H1 (cell line): ENCODE data around the gene MAGI2. TPM values are rescaled to one million over a fixed set of nuclear protein-coding genes. Genes with fewer than 3 reads are reported as not detected.

Source experiments
- CTCF ChIA-PET: fragments of 300-600 bp; sonication (Branson Sonifier 250); formaldehyde crosslinking; loops from one replicate; lab custom pipeline; 2021; ENCODE audit not compliant: partially characterized antibody; lab: Charles Lee
- POLR2A ChIA-PET: fragments of 300-600 bp; sonication (Branson Sonifier 250); formaldehyde crosslinking; loops from one replicate; lab custom pipeline; 2021; ENCODE audit warnings: inconsistent platforms; ENCODE audit not compliant: partially characterized antibody; lab: Charles Lee
- DNase-seq, 2 experiments: peaks; one replicate each; pipeline versions ENCODE4 v3.0.0 to v3.0.0-alpha.2; 2010 to 2022; ENCODE audit warnings: low spot score in 2 of 2, low read depth in 1 of 2, mixed read lengths in 1 of 2
- FAIRE-seq: peaks from 2 replicates; lab custom pipeline; 2011; peaks lifted over from hg19 to GRCh38; lab: Jason Lieb, UNC
- H2AFZ ChIP-seq: 2 replicates; pipeline ENCODE4 v1.8.1; 2012; ENCODE audit warnings: low read length, inconsistent platforms
- H2AK5ac ChIP-seq: 2 replicates; pipeline ENCODE4 v1.6.1; 2013; ENCODE audit warnings: low read depth, low read length
- H2BK120ac ChIP-seq: replicated peaks from 2 replicates; pipeline ENCODE3; 2013; ENCODE audit warnings: low read depth, low read length, inconsistent platforms
- H2BK12ac ChIP-seq: 2 replicates; pipeline ENCODE4 v1.6.1; 2013; ENCODE audit warnings: low read depth, low read length
- H2BK15ac ChIP-seq: 2 replicates; pipeline ENCODE4 v1.6.1; 2013; ENCODE audit warnings: low read length
- H2BK20ac ChIP-seq: 2 replicates; pipeline ENCODE4 v1.6.1; 2013; ENCODE audit warnings: low read length
- H2BK5ac ChIP-seq: 2 replicates; pipeline ENCODE4 v1.6.1; 2013; ENCODE audit warnings: low read depth, low read length
- H3K14ac ChIP-seq: 2 replicates; pipeline ENCODE4 v1.6.1; 2013; ENCODE audit warnings: inconsistent platforms; ENCODE audit not compliant: insufficient read length
- H3K18ac ChIP-seq: 2 replicates; pipeline ENCODE4 v1.6.1; 2013; ENCODE audit warnings: low read length; ENCODE audit errors: extremely low read depth
- H3K23ac ChIP-seq: 2 replicates; pipeline ENCODE4 v1.6.1; 2013; ENCODE audit warnings: inconsistent platforms; ENCODE audit not compliant: insufficient read length
- H3K23me2 ChIP-seq: 2 replicates; pipeline ENCODE4 v1.6.1; 2013; ENCODE audit warnings: low read depth, low read length
- H3K27ac ChIP-seq: 2 replicates; pipeline ENCODE4 v1.6.1; 2011; ENCODE audit warnings: low read depth, low read length, inconsistent platforms
- H3K27me3 ChIP-seq, 4 experiments: replicated peaks in 1 of 4; 1 replicate in 1 of 4; 2 replicates in 3 of 4; pipeline versions ENCODE4 v1.6.1 to v1.8.1; 2011 to 2013; ENCODE audit warnings: low read length in 3 of 4, mild to moderate bottlenecking in 3 of 4, inconsistent platforms in 2 of 4, mixed read lengths in 2 of 4, moderate library complexity in 1 of 4; ENCODE audit not compliant: control insufficient read depth in 3 of 4, insufficient read depth in 3 of 4; ENCODE audit errors: extremely low read depth in 1 of 4
- H3K36me3 ChIP-seq, 4 experiments: 2 replicates each; pipeline versions ENCODE4 v1.6.1 to v1.8.1; 2011 to 2013; ENCODE audit warnings: mild to moderate bottlenecking in 4 of 4, low read length in 3 of 4, moderate library complexity in 2 of 4, control low read depth in 1 of 4, inconsistent platforms in 1 of 4; ENCODE audit not compliant: insufficient read depth in 4 of 4, control insufficient read depth in 2 of 4
- H3K4ac ChIP-seq: replicated peaks from 2 replicates; pipeline ENCODE3; 2013; ENCODE audit warnings: low read length, low read depth, mixed read lengths, inconsistent platforms; ENCODE audit not compliant: insufficient read length
- H3K4me1 ChIP-seq, 4 experiments: replicated peaks in 1 of 4; 1 replicate in 1 of 4; 2 replicates in 3 of 4; pipeline versions ENCODE4 v1.6.1 to v1.8.1; 2011 to 2013; ENCODE audit warnings: low read length in 3 of 4, inconsistent platforms in 2 of 4, mixed read lengths in 1 of 4; ENCODE audit not compliant: insufficient read depth in 4 of 4, control insufficient read depth in 3 of 4
- H3K4me2 ChIP-seq, 2 experiments: 2 replicates each; pipeline versions ENCODE4 v1.6.1 to v1.8.1; 2011 to 2013; ENCODE audit warnings: low read depth in 2 of 2, low read length in 2 of 2, control low read depth in 1 of 2, inconsistent platforms in 1 of 2, mild to moderate bottlenecking in 1 of 2; ENCODE audit not compliant: insufficient read depth in 1 of 2
- H3K4me3 ChIP-seq, 4 experiments: fragments of 200-600, 300-600 bp in 1 of 4; sonication (generic), shearing (Covaris generic), sonication (Bioruptor Twin) in 1 of 4; 2 replicates each; pipeline versions ENCODE4 v1.5.1 to v1.8.1; 2011 to 2016; ENCODE audit warnings: low read length in 4 of 4, low read depth in 3 of 4, control low read depth in 2 of 4, inconsistent platforms in 2 of 4, mild to moderate bottlenecking in 2 of 4, mixed read lengths in 1 of 4, moderate library complexity in 1 of 4; ENCODE audit not compliant: insufficient read depth in 2 of 4; ENCODE audit errors: extremely low read depth in 1 of 4
- H3K56ac ChIP-seq: replicated peaks from 2 replicates; pipeline ENCODE3; 2013; ENCODE audit warnings: low read depth, mild to moderate bottlenecking, mixed read lengths, low read length, inconsistent platforms; ENCODE audit not compliant: insufficient read length
- H3K79me1 ChIP-seq: 2 replicates; pipeline ENCODE4 v1.6.1; 2013; ENCODE audit warnings: low read depth, low read length, control low read depth
- H3K79me2 ChIP-seq, 2 experiments: 2 replicates each; pipeline versions ENCODE4 v1.6.1 to v1.8.1; 2012 to 2013; ENCODE audit warnings: low read length in 2 of 2, mild to moderate bottlenecking in 2 of 2, inconsistent platforms in 1 of 2; ENCODE audit not compliant: insufficient read depth in 2 of 2, control insufficient read depth in 1 of 2
- H3K9ac ChIP-seq, 4 experiments: replicated peaks in 1 of 4; 1 replicate in 1 of 4; 2 replicates in 3 of 4; pipeline versions ENCODE4 v1.6.1 to v1.8.1; 2011 to 2013; ENCODE audit warnings: low read depth in 3 of 4, low read length in 3 of 4, control low read depth in 2 of 4, mild to moderate bottlenecking in 2 of 4, moderate library complexity in 2 of 4, inconsistent platforms in 1 of 4; ENCODE audit errors: extremely low read depth in 1 of 4
- H3K9me3 ChIP-seq, 2 experiments: 2 replicates each; pipeline versions ENCODE4 v1.6.1 to v1.8.1; 2012 to 2013; ENCODE audit warnings: mild to moderate bottlenecking in 2 of 2, moderate library complexity in 2 of 2, control low read depth in 1 of 2, inconsistent platforms in 1 of 2, low read depth in 1 of 2, low read length in 1 of 2, mixed read lengths in 1 of 2; ENCODE audit not compliant: insufficient read depth in 2 of 2
- H4K20me1 ChIP-seq, 2 experiments: replicated peaks in 1 of 2; 2 replicates each; pipeline versions ENCODE3 to v1.8.1; 2011 to 2013; ENCODE audit warnings: inconsistent platforms in 2 of 2, low read length in 2 of 2, mild to moderate bottlenecking in 1 of 2; ENCODE audit not compliant: insufficient read depth in 2 of 2, control insufficient read depth in 1 of 2
- H4K5ac ChIP-seq: 2 replicates; pipeline ENCODE4 v1.6.1; 2013; ENCODE audit warnings: low read length, low read depth, mixed read lengths, inconsistent platforms; ENCODE audit not compliant: insufficient read length
- H4K8ac ChIP-seq: 2 replicates; pipeline ENCODE4 v1.8.0; 2013; ENCODE audit warnings: mild to moderate bottlenecking, moderate library complexity, low read length, inconsistent platforms; ENCODE audit not compliant: insufficient read depth; ENCODE audit errors: extremely low read depth
- H4K91ac ChIP-seq: replicated peaks from 2 replicates; pipeline ENCODE3; 2013; ENCODE audit warnings: low read length, mixed read lengths, inconsistent platforms; ENCODE audit not compliant: insufficient read length
- BCL11A ChIP-seq, 2 experiments: IDR thresholded peaks; one replicate each; pipeline ENCODE4 v1.6.1; 2011; ENCODE audit warnings: low read depth in 2 of 2, low read length in 2 of 2, mild to moderate bottlenecking in 2 of 2
- GABPA ChIP-seq: IDR thresholded peaks from 2 replicates; pipeline ENCODE4 v1.6.1; 2011; ENCODE audit warnings: mild to moderate bottlenecking, low read length, moderate library complexity, borderline replicate concordance; ENCODE audit not compliant: insufficient read depth
- POLR2AphosphoS5 ChIP-seq: IDR thresholded peaks from 2 replicates; pipeline ENCODE4 v1.6.1; 2011; ENCODE audit warnings: low read depth, low read length
- SP4 ChIP-seq: IDR thresholded peaks from 2 replicates; pipeline ENCODE4 v1.6.1; 2012; ENCODE audit warnings: low read length, inconsistent platforms
- WGBS, 2 experiments: shearing (Covaris generic) in 1 of 2; methylation state at CpG; one replicate each; pipeline versions ENCODE4 v1.1.6 to v1.1.7; 2013 to 2015; ENCODE audit warnings: low lambda C conversion rate in 2 of 2, mixed read lengths in 2 of 2, inconsistent platforms in 1 of 2, low coverage in 1 of 2, missing lambda C conversion rate in 1 of 2; ENCODE audit not compliant: insufficient replicate concordance in 2 of 2, insufficient coverage in 1 of 2, insufficient read length in 1 of 2; ENCODE audit errors: extremely low coverage in 1 of 2, missing lambda C conversion rate in 1 of 2; 5-methylcytosine and 5-hydroxymethylcytosine counted together
- polyA plus RNA-seq, 7 experiments: library from polyadenylated mRNA; depleted of rRNA in 3 of 7; stranded (reverse) in 5 of 7; unstranded in 2 of 7; fragments of >200 nt in 5 of 7; fragments of 200-250 nt in 2 of 7; gene quantifications; 1 replicate in 5 of 7; 2 replicates in 1 of 7; 4 replicates in 1 of 7; pipeline versions ENCODE4 v1.2.1 to v1.2.3, GENCODE V29; 2011 to 2013; ENCODE audit warnings: missing spikeins in 2 of 7, mixed read lengths in 2 of 7
- total RNA-seq: library from RNA; stranded (reverse); fragmentation: NEBNext Ultra II Directional; extraction: Animal tissue kit (Norgen Biotek cat#: 25700); gene quantifications from 2 replicates; pipeline ENCODE4 v1.2.1, GENCODE V29; 2021

Gene MAGI2
- total and polyA plus RNA-seq, 2 of the 8 experiments (the other 6 are each of a cell fraction or from before 2014, with no cell fraction given), result 6.0 to 27.3 TPM

DNA sequence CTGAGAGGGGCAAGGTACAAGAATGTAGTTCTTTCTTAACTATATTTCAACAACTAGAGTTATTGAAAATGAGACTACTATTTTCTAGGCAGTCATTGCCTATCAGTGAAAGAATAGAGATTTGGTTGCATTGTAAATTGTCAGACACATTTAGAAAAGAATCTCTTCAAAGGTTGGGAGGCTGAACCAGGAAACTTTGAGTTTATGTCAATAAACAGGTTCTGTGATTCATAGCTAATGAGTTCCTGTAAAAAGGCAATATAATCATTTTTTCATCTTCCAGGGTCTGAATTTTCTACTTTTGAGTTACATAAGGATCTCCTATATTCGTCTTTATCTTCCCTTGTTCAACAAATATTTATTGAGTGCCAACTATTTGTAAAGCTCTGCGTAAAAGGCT lies 47.1 kb downstream of the MAGI2 start:
- no peaks in the 10 kb centered on the region for H3K4me1 ChIP-seq
- no peak for DNase-seq
- no peak overlapping the region for H2BK20ac ChIP-seq
- H3K36me3 ChIP-seq, result no peaks in the 10 kb centered on the region
- H3K23ac ChIP-seq, result no peak overlapping the region
- no peak overlapping the region for H2BK5ac ChIP-seq
- H4K5ac ChIP-seq, result no peak overlapping the region
- no peak overlapping the region for H4K91ac ChIP-seq
- FAIRE-seq, result no peak
- no peak overlapping the region for H3K56ac ChIP-seq
- H3K14ac ChIP-seq, result no peak overlapping the region
- ChIA-PET POLR2A (no interaction called here), CTCF (interaction anchor here (0.6 kb wide), 1 partner anchor 938 kb away, joined by 3 read pairs; no protein-coding TSS in a partner anchor)
- H3K27ac ChIP-seq, result no peak overlapping the region
- H3K27me3 ChIP-seq, result no peaks in the 10 kb centered on the region
- H4K8ac ChIP-seq, result no peak overlapping the region
- H2BK12ac ChIP-seq, result no peak overlapping the region
- 90% methylated on average over 2 of the region's 2 CpGs; no CpG with 5 or more reads in 1 of the 2 experiments for WGBS, 2 experiments
- H3K9me3 ChIP-seq, result no peaks in the 10 kb centered on the region
- no peak overlapping the region for H2BK15ac ChIP-seq
- H2AFZ ChIP-seq, result no peak overlapping the region
- no peaks in the 10 kb centered on the region for H3K79me1 ChIP-seq
- H4K20me1 ChIP-seq, result no peaks in the 10 kb centered on the region
- H3K4me3 ChIP-seq, result no peak overlapping the region
- H3K18ac ChIP-seq, result no peak overlapping the region
- no peak overlapping the region for H3K4me2 ChIP-seq
- no peaks in the 10 kb centered on the region for H3K23me2 ChIP-seq
- H3K9ac ChIP-seq, result no peak overlapping the region
- no peak overlapping the region for H2BK120ac ChIP-seq
- no peaks in the 10 kb centered on the region for H3K79me2 ChIP-seq
- no peak overlapping the region for H3K4ac ChIP-seq
- no peak overlapping the region for H2AK5ac ChIP-seq
- no peak for TF ChIP-seq BCL11A (IDR thresholded peaks at IDR 0.05; ENCODE audit: low read depth in 2 of 2, low read length in 2 of 2)
- no peak for TF ChIP-seq SP4
- TF ChIP-seq POLR2AphosphoS5, result no peak
- TF ChIP-seq GABPA, result no peak
